Measurements from ENCODE around the gene BARX2. TPM values are rescaled to one million over a fixed set of nuclear protein-coding genes. Genes with fewer than 3 reads are reported as not detected.

Gene BARX2
- total and polyA plus RNA-seq, 2 donors from 2014 or later, result 5.2 to 6.9 TPM

DNA sequence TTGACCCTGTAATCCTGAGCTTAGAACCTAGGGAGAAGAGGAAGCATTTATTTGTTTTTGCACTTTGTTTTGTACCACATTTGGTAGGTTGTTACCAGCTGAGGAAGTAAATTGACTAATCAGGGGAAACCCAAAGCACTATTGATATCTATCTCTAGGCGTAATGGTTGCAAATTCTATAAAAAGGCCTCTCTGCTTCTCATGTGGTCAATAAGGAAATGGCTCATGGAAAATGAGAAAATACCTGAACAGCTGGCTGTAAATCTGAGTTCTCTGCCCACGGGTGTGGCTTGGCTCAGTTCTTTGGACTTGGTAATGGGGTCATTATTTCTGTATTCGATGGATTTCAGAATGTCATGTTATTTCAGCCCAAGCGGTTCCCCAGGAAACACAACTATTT lies 42.4 kb downstream of the BARX2 start:
- no peak for DNase-seq
- Histone ChIP-seq H3K9me3 (ENCODE audit: control insufficient read depth in 2 of 3, insufficient read depth in 1 of 3, low read length in 3 of 3) (no peaks in the 10 kb centered on the region), H3K27ac (ENCODE audit: low read depth in 2 of 2, low read length in 2 of 2) (no peak overlapping the region), H3K4me3 (ENCODE audit: low read length in 3 of 3) (no peak overlapping the region), H3K27me3 (ENCODE audit: control insufficient read depth, insufficient read depth, low read length) (no peaks in the 10 kb centered on the region), H3K4me1 (ENCODE audit: control insufficient read depth in 2 of 3, insufficient read depth in 2 of 3, low read depth in 1 of 3, low read length in 3 of 3) (no peaks in the 10 kb centered on the region), H3K36me3 (ENCODE audit: control insufficient read depth in 2 of 3, insufficient read depth in 3 of 3, low read length in 3 of 3) (no peaks in the 10 kb centered on the region), H3K9ac (ENCODE audit: low read length in 3 of 3) (no peak overlapping the region)
- FAIRE-seq, result no peak
- intact Hi-C loops (cut with DNase I), result no loop called here
- TF ChIP-seq, protein P1, sequence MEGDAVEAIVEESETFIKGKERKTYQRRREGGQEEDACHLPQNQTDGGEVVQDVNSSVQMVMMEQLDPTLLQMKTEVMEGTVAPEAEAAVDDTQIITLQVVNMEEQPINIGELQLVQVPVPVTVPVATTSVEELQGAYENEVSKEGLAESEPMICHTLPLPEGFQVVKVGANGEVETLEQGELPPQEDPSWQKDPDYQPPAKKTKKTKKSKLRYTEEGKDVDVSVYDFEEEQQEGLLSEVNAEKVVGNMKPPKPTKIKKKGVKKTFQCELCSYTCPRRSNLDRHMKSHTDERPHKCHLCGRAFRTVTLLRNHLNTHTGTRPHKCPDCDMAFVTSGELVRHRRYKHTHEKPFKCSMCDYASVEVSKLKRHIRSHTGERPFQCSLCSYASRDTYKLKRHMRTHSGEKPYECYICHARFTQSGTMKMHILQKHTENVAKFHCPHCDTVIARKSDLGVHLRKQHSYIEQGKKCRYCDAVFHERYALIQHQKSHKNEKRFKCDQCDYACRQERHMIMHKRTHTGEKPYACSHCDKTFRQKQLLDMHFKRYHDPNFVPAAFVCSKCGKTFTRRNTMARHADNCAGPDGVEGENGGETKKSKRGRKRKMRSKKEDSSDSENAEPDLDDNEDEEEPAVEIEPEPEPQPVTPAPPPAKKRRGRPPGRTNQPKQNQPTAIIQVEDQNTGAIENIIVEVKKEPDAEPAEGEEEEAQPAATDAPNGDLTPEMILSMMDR (IDR thresholded peaks at IDR 0.05; ENCODE audit: borderline replicate concordance, extremely low read depth, insufficient read depth), result no peak

DNA sequence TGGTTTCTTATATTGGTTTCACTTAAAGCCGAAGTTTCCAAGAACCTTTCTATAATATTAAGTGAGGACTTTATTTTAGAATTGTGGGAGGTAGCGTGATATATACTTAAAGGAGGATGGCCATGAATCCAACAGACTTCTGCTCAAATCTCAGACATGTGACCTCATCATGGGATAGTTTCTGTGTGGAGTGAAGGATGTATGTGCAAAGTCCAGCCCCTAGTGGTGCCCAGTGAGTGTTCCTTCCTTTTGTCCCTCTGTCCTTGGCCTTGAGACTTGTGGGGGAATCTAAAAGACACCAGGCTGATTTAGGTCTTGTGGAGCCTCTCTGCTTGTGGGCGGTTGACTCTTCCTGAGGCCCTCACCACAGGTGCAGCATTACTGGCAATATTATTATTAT lies 43.7 kb downstream of the BARX2 start:
- no peak for FAIRE-seq
- TF ChIP-seq, protein P1 (IDR thresholded peaks at IDR 0.05; ENCODE audit: borderline replicate concordance, extremely low read depth, insufficient read depth), result no peak
- Histone ChIP-seq H3K27me3 (ENCODE audit: control insufficient read depth, insufficient read depth, low read length) (no peaks in the 10 kb centered on the region), H3K36me3 (ENCODE audit: control insufficient read depth in 2 of 3, insufficient read depth in 3 of 3, low read length in 3 of 3) (no peaks in the 10 kb centered on the region), H3K9ac (ENCODE audit: low read length in 3 of 3) (no peak overlapping the region), H3K27ac (ENCODE audit: low read depth in 2 of 2, low read length in 2 of 2) (no peak overlapping the region), H3K4me1 (ENCODE audit: control insufficient read depth in 2 of 3, insufficient read depth in 2 of 3, low read depth in 1 of 3, low read length in 3 of 3) (no peaks in the 10 kb centered on the region), H3K4me3 (ENCODE audit: low read length in 3 of 3) (no peak overlapping the region), H3K9me3 (ENCODE audit: control insufficient read depth in 2 of 3, insufficient read depth in 1 of 3, low read length in 3 of 3) (no peaks in the 10 kb centered on the region)
- intact Hi-C loops (cut with DNase I), result no loop called here
- no peak for DNase-seq

DNA sequence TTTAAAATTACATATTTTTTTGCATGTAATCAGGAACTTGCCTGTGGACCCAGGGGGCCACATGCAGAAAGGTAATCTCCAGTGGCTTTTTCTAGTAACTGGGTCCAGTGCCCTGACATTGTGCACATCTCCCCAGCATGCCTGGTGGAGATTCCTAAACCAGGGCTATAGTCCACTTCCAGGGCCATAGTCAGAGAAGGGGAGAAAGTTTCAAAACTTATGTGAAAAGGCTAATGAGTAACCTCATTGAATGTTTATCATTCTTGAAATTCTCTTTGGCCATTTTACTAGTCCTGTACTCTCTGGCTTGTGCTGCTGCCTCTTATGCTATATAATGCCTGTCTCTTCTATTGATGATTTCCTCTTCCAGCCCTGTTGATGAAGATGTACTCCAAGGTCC lies 47.8 kb downstream of the BARX2 start:
- Histone ChIP-seq H3K27ac (ENCODE audit: low read depth in 2 of 2, low read length in 2 of 2) (no peak overlapping the region), H3K4me1 (ENCODE audit: control insufficient read depth in 2 of 3, insufficient read depth in 2 of 3, low read depth in 1 of 3, low read length in 3 of 3) (peaks cover 0 to 8% (median 8%) of the 10 kb centered on the region in 3 donors), H3K9me3 (ENCODE audit: control insufficient read depth in 2 of 3, insufficient read depth in 1 of 3, low read length in 3 of 3) (no peaks in the 10 kb centered on the region), H3K27me3 (ENCODE audit: control insufficient read depth, insufficient read depth, low read length) (no peaks in the 10 kb centered on the region), H3K9ac (ENCODE audit: low read length in 3 of 3) (no peak overlapping the region), H3K36me3 (ENCODE audit: control insufficient read depth in 2 of 3, insufficient read depth in 3 of 3, low read length in 3 of 3) (no peaks in the 10 kb centered on the region), H3K4me3 (ENCODE audit: low read length in 3 of 3) (no peak overlapping the region)
- TF ChIP-seq, protein P1 (IDR thresholded peaks at IDR 0.05; ENCODE audit: borderline replicate concordance, extremely low read depth, insufficient read depth), result no peak
- DNase-seq (peak in 1 of 5 donors; percentile 44), FAIRE-seq (no peak)
- intact Hi-C loops (cut with DNase I), result no loop called here

DNA sequence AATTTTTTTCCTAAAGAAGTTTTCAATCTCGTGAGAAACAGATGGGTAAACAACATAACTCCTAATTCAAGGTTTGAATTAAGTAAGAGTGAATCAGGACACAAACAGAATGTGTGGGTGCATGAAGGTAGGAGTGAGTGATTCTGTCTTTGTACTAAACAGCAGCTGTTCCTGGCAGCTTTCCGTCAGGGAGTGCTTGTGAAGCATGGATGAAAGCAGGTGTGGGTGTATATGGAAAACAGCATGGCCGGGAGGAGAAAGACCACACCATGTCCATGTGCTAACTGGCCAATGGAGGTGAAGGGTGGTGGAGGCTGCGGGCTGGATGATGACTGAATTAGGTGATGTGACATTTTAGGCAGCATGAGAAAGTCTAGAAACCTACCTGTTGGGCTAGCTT lies 49.6 kb downstream of the BARX2 start:
- intact Hi-C loops (cut with DNase I), result no loop called here

More for the DNA sequence above, 49.6 kb downstream of the BARX2 start:
- no peak for DNase-seq
- peaks cover 0 to 8% (median 8%) of the 10 kb centered on the region in 3 donors for H3K4me1 ChIP-seq (ENCODE audit: control insufficient read depth in 2 of 3, insufficient read depth in 2 of 3, low read depth in 1 of 3, low read length in 3 of 3)
- TF ChIP-seq, protein P1 (IDR thresholded peaks at IDR 0.05; ENCODE audit: borderline replicate concordance, extremely low read depth, insufficient read depth), result no peak
- no peaks in the 10 kb centered on the region for H3K27me3 ChIP-seq (ENCODE audit: control insufficient read depth, insufficient read depth, low read length)
- FAIRE-seq, result no peak
- H3K9ac ChIP-seq (ENCODE audit: low read length in 3 of 3), result no peak overlapping the region
- no peaks in the 10 kb centered on the region for H3K9me3 ChIP-seq (ENCODE audit: control insufficient read depth in 2 of 3, insufficient read depth in 1 of 3, low read length in 3 of 3)
- no peak overlapping the region for H3K4me3 ChIP-seq (ENCODE audit: low read length in 3 of 3)
- no peaks in the 10 kb centered on the region for H3K36me3 ChIP-seq (ENCODE audit: control insufficient read depth in 2 of 3, insufficient read depth in 3 of 3, low read length in 3 of 3)
- H3K27ac ChIP-seq (ENCODE audit: low read depth in 2 of 2, low read length in 2 of 2), result no peak overlapping the region
